Sigmoid colon (tissue), 7 donors: ENCODE measurements around the gene ZNF716. TPM values are rescaled to one million over a fixed set of nuclear protein-coding genes. Genes with fewer than 3 reads are reported as not detected.
"Not testable (repeated sequence)": the region's sequence is repeated elsewhere in the genome, so short reads cannot be mapped to it uniquely, and the experiment has no call there.

Experiments
- DNase-seq: peaks from one replicate; pipeline ENCODE4 v3.0.0-alpha.2; 2019
- H3K27ac ChIP-seq, 4 donors: fragments of 200-600 bp; sonication (generic); one replicate each; pipeline ENCODE4 v1.5.1; 2016 to 2019; ENCODE audit warnings: mild to moderate bottlenecking in 1 of 4
- H3K27me3 ChIP-seq, 3 donors: fragments of 200-600 bp; sonication (generic); one replicate each; pipeline ENCODE4 v1.5.1; 2019; ENCODE audit warnings: mild to moderate bottlenecking in 1 of 3
- H3K36me3 ChIP-seq, 4 donors: fragments of 200-600 bp; sonication (generic); one replicate each; pipeline ENCODE4 v1.5.1; 2016 to 2019
- H3K4me1 ChIP-seq, 4 donors: fragments of 200-600 bp; sonication (generic); one replicate each; pipeline ENCODE4 v1.5.1; 2017 to 2019
- H3K4me3 ChIP-seq, 4 donors: fragments of 200-600 bp; sonication (generic); one replicate each; pipeline ENCODE4 v1.5.1; 2017 to 2019; ENCODE audit warnings: mild to moderate bottlenecking in 2 of 4, moderate library complexity in 1 of 4
- H3K9me3 ChIP-seq, 4 donors: fragments of 200-600 bp in 3 of 4; sonication (generic) in 3 of 4; one replicate each; pipeline versions ENCODE4 v1.5.1 to v1.6.1; 2013 to 2019
- CTCF ChIP-seq, 4 experiments: fragments of 450-650 bp in 3 of 4; fragments of 200-600 bp in 1 of 4; IDR thresholded peaks; one replicate each; pipeline ENCODE4 v1.5.1; 2016 to 2019; ENCODE audit warnings: antibody characterized with exemption in 4 of 4, mild to moderate bottlenecking in 3 of 4, moderate library complexity in 2 of 4
- EP300 ChIP-seq, 4 donors: sonication (generic); formaldehyde crosslinking; IDR thresholded peaks; one replicate each; pipeline ENCODE4 v1.6.1; 2017; ENCODE audit warnings: antibody characterized with exemption in 4 of 4
- POLR2A ChIP-seq, 2 donors: fragments of 450-650 bp; IDR thresholded peaks; one replicate each; pipeline ENCODE4 v1.6.1; 2016; ENCODE audit warnings: antibody characterized with exemption in 2 of 2, mild to moderate bottlenecking in 2 of 2, moderate library complexity in 2 of 2
- POLR2AphosphoS5 ChIP-seq, 4 donors: sonication (generic); formaldehyde crosslinking; IDR thresholded peaks; one replicate each; pipeline ENCODE4 v1.6.1; 2017; ENCODE audit warnings: antibody characterized with exemption in 4 of 4
- WGBS, 2 donors: extraction: QIAGEN DNeasy Blood & Tissue Kit; methylation state at CpG; one replicate each; pipeline ENCODE4 v1.1.7; 2013; 5-methylcytosine and 5-hydroxymethylcytosine counted together
- intact Hi-C: fragments of 100-400 bp; cut with DNase I; formaldehyde crosslinking; loops from one replicate; pipeline ENCODE4 v1.15.1; 2023
- polyA plus RNA-seq, 3 donors: library from polyadenylated mRNA; stranded (reverse); fragments of 200-250 nt; gene quantifications; one replicate each; pipeline ENCODE4 v1.2.3, GENCODE V29; 2013
- small RNA-seq, 3 donors: library from RNA; depleted of rRNA; stranded (forward); fragments of <200 nt; gene quantifications; one replicate each; pipeline ENCODE3, GENCODE V24; 2016
- total RNA-seq, 4 donors: library from RNA; depleted of rRNA; stranded (reverse); fragments of >200 nt; gene quantifications; one replicate each; pipeline ENCODE4 v1.1.0, GENCODE V29; 2016
- donor health status: healthy with polysubstance abuse.
- donor health status: Bipolar disorder and iron deficiency.
- donor health status: healthy.

The ZNF716 gene
- total and polyA plus RNA-seq, 7 donors = not detected

DNA sequence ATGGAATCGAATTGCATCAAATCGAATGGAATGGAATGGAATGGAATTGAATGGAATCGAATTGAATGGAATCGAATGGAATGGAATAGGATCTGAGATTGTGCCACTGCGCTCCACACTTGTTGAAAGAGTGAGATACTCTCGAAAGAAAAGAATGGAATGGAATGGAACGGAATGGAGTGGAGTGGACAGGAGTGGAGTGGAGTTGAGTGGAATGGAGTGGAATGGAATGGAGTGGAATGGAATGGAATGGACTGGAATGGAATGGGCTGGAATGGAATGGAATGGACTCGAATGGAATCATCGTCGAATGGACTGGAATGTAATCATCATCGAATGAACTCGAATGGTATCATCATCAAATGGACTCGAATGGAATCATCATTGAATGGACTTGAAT, 38.0 kb downstream of the ZNF716 start:
- WGBS, 2 donors = 82 to 86% methylated on average over 13 of the region's 13 CpGs
- no peaks in the 10 kb centered on the region for H3K4me1 ChIP-seq
- H3K4me3 ChIP-seq = no peak overlapping the region
- H3K27ac ChIP-seq = no peak overlapping the region
- TF ChIP-seq POLR2A (IDR thresholded peaks at IDR 0.05) (no peak), CTCF (IDR thresholded peaks at IDR 0.05) (no peak), POLR2AphosphoS5 (IDR thresholded peaks at IDR 0.05) (no peak), EP300 (IDR thresholded peaks at IDR 0.05) (no peak)
- intact Hi-C loops = no loop called here
- no peaks in the 10 kb centered on the region for H3K27me3 ChIP-seq
- DNase-seq = no peak
- peaks cover 0 to 39% (median 1%) of the 10 kb centered on the region in 4 donors for H3K9me3 ChIP-seq
- no peaks in the 10 kb centered on the region for H3K36me3 ChIP-seq

DNA sequence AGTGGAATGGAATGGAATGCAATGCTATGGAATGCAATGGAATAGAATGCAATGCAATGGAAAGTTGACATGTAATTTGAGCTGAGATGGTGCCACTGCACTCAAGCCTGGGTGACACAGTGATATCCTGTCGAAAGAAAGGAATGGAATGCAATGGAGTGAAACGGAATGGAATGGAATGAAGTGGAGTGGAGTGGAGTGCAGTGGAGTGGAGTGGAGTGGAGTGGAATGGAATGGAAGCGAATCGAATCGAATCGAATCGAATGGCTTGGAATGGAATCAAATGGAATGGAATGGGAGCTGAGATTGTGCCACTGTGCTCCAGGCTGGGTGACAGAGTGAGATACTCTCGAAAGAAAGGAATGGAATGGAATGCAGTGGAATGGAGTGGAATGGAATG, 45.1 kb downstream of the ZNF716 start:
- peaks cover 0 to 30% (median under 1%) of the 10 kb centered on the region in 4 donors for H3K9me3 ChIP-seq
- intact Hi-C loops, H3K4me3 ChIP-seq, H3K36me3 ChIP-seq, DNase-seq, H3K4me1 ChIP-seq, H3K27me3 ChIP-seq, H3K27ac ChIP-seq: not testable (repeated sequence)
- WGBS, 2 donors = 79 to 82% methylated on average over 8 of the region's 8 CpGs

DNA sequence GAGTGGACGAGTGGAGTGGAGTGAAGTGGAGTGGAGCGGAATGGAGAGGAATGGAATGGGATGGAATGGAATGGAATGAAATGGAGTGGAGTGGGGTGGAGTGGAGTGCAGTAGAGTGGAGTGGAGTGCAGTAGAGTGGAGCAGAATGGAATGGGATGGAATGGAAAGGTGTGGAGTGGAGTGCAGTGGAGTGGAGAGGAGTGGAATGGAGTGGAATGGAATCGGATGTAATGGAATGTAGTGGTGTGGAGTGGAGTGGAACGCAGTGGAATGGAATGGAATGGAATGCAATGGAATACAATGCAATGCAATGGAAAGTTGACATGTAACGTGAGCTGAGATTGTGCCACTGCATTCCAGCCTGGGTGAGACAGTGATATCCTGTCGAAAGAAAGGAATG, 46.4 kb downstream of the ZNF716 start:
- Histone ChIP-seq H3K27ac (no peak overlapping the region), H3K4me3 (no peak overlapping the region), H3K4me1 (no peaks in the 10 kb centered on the region), H3K36me3 (no peaks in the 10 kb centered on the region), H3K9me3 (peaks cover 0 to 23% (median under 1%) of the 10 kb centered on the region in 4 donors), H3K27me3 (no peaks in the 10 kb centered on the region)
- no peak for TF ChIP-seq CTCF (IDR thresholded peaks at IDR 0.05)
- no peak for TF ChIP-seq POLR2A (IDR thresholded peaks at IDR 0.05)
- no peak for TF ChIP-seq EP300 (IDR thresholded peaks at IDR 0.05)
- no peak for TF ChIP-seq POLR2AphosphoS5 (IDR thresholded peaks at IDR 0.05)
- intact Hi-C loops = no loop called here
- 62 to 74% methylated on average over 6 of the region's 6 CpGs for WGBS, 2 donors
- DNase-seq = no peak

GRCh38 chr7:57505176-57505575, 55.2 kb downstream of the ZNF716 start:
- Histone ChIP-seq H3K27me3 (no peaks in the 10 kb centered on the region), H3K27ac (no peak overlapping the region), H3K9me3 (peaks cover 0 to 9% (median 0%) of the 10 kb centered on the region in 4 donors), H3K4me1 (no peaks in the 10 kb centered on the region), H3K4me3 (no peak overlapping the region), H3K36me3 (no peaks in the 10 kb centered on the region)
- TF ChIP-seq POLR2A (IDR thresholded peaks at IDR 0.05) (no peak), POLR2AphosphoS5 (IDR thresholded peaks at IDR 0.05) (no peak), CTCF (IDR thresholded peaks at IDR 0.05) (no peak), EP300 (IDR thresholded peaks at IDR 0.05) (no peak)
- no peak for DNase-seq
- intact Hi-C loops = no loop called here
- WGBS, 2 donors = 36 to 90% methylated on average over 1 of the region's 1 CpG

Small RNAs within 50 kb of the gene (small RNA-seq; reads per million reads assigned to genes)
- gene MIR3147 = 0 reads per million in 3 donors
